ENCODE results near the gene WDFY4. TPM values are rescaled to one million over a fixed set of nuclear protein-coding genes. Genes with fewer than 3 reads are reported as not detected.

WDFY4 gene
- total RNA-seq, 4 donors from 2014 or later, result 0.60 to 20.6 (median 5.1) TPM

DNA sequence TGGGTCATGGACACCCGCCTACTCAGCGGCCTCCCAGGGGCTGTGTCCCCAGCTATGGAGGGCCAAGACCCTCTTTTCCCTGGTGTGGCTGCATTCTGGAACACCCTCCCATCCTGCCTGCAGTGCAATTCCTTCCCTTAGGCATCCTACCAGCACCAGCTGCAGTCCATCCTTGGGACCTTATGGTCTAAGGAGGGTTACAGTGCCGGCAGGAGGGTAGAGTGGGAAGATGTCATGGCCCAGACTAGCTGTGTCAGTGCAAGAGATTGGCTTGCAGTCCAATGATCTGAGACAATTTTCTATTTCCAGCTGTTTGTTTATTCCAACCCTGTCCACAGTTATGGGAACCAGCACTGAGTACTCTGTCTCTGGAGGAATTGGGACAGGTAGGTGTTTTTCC lies 92.4 kb downstream of the WDFY4 start:
- Histone ChIP-seq H3K4me1 (no peaks in the 10 kb centered on the region), H3K36me3 (no peaks in the 10 kb centered on the region), H3K27ac (no peak overlapping the region), H3K4me3 (no peak overlapping the region), H3K9me3 (no peaks in the 10 kb centered on the region), H3K27me3 (no peaks in the 10 kb centered on the region)
- TF ChIP-seq EP300 (IDR thresholded peaks at IDR 0.05; ENCODE audit: low read depth), result no peak
- TF ChIP-seq, protein P1, sequence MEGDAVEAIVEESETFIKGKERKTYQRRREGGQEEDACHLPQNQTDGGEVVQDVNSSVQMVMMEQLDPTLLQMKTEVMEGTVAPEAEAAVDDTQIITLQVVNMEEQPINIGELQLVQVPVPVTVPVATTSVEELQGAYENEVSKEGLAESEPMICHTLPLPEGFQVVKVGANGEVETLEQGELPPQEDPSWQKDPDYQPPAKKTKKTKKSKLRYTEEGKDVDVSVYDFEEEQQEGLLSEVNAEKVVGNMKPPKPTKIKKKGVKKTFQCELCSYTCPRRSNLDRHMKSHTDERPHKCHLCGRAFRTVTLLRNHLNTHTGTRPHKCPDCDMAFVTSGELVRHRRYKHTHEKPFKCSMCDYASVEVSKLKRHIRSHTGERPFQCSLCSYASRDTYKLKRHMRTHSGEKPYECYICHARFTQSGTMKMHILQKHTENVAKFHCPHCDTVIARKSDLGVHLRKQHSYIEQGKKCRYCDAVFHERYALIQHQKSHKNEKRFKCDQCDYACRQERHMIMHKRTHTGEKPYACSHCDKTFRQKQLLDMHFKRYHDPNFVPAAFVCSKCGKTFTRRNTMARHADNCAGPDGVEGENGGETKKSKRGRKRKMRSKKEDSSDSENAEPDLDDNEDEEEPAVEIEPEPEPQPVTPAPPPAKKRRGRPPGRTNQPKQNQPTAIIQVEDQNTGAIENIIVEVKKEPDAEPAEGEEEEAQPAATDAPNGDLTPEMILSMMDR (IDR thresholded peaks at IDR 0.05), result no peak
- TF ChIP-seq POLR2AphosphoS5 (IDR thresholded peaks at IDR 0.05), result no peak
- no peak for TF ChIP-seq POLR2A (IDR thresholded peaks at IDR 0.05)
- 98% methylated on average over 3 of the region's 3 CpGs; no CpG with 5 or more reads in 1 of the 2 donors for WGBS, 2 donors (ENCODE audit: low coverage in 1 of 2)
- intact Hi-C loops (cut with DNase I; ENCODE audit: low total_unique reads) (no loop called here), in situ Hi-C loops (cut with MboI; ENCODE audit: low pct_ligation_motif_present in 1 of 4, low pct_unique_long_range_greater_than_20kb in 1 of 4, low sequenced_read_pairs in 3 of 4) (no loop called here)
- no peak for DNase-seq

DNA sequence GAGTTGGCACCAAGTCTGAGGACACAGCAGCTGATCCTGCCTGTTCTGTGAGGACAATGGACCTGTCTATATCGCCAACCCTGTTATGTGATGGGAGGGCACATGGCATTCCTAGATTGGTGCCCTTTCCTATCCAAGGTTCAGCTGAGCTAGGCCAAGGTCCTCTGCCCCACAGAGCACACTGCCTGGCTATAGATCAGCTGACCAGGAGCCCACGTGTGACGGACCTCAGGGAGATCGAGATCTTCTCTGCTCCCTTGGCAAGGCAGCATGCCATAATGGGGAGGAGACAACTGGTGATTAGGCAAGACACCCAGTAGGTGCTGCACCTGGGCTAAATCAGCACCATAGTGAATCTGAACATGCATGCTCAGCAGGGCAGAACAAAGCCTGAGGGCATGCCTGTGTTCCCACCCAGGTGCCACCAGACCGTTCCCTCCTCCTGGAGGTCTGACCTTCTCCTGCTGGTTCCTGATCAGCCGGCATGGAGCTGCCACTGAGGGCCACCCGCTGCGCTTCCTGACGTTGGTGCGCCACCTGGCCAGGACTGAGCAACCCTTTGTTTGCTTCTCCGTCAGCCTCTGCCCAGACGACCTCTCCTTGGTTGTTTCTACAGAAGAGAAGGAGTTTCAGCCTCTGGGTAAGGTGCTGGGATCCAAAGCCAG lies 93.7 kb downstream of the WDFY4 start:
- DNase-seq, result no peak
- intact Hi-C loops (cut with DNase I; ENCODE audit: low total_unique reads), result no loop called here

DNA sequence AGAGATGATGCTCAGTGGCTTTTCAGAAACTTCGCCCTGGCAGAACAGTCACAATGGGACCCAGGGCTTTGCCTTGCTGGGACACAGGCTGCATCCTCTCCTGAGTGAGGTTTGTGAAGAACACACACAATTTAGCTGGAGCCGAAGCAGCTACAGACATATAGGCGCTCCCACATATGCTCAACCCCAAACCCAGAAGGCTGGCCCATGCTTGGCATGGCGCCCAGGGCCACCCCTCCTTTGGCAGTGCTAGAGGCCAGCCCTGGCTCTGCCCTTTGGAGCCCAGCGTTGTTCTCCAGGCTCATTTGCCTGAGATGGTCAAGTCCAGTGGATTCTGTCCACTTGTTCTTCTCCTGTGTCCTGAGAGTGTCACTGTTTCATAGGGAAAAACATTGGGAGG lies 94.4 kb downstream of the WDFY4 start:
- no peak for DNase-seq
- Histone ChIP-seq H3K9me3 (no peaks in the 10 kb centered on the region), H3K27me3 (no peaks in the 10 kb centered on the region), H3K36me3 (no peaks in the 10 kb centered on the region), H3K27ac (no peak overlapping the region), H3K4me1 (no peaks in the 10 kb centered on the region), H3K4me3 (no peak overlapping the region)
- intact Hi-C loops (cut with DNase I; ENCODE audit: low total_unique reads) (no loop called here), in situ Hi-C loops (cut with MboI; ENCODE audit: low pct_ligation_motif_present in 1 of 4, low pct_unique_long_range_greater_than_20kb in 1 of 4, low sequenced_read_pairs in 3 of 4) (no loop called here)
- WGBS, 2 donors (ENCODE audit: low coverage in 1 of 2), result 91% methylated on average over 4 of the region's 5 CpGs; no CpG with 5 or more reads in 1 of the 2 donors
- TF ChIP-seq, protein P1 (IDR thresholded peaks at IDR 0.05), result no peak
- TF ChIP-seq POLR2AphosphoS5 (IDR thresholded peaks at IDR 0.05) (no peak), POLR2A (IDR thresholded peaks at IDR 0.05) (no peak), EP300 (IDR thresholded peaks at IDR 0.05; ENCODE audit: low read depth) (no peak)

More for the DNA sequence above, 93.7 kb downstream of the WDFY4 start:
- H3K27ac ChIP-seq, result no peak overlapping the region
- TF ChIP-seq EP300 (IDR thresholded peaks at IDR 0.05; ENCODE audit: low read depth) (no peak), POLR2A (IDR thresholded peaks at IDR 0.05) (no peak), POLR2AphosphoS5 (IDR thresholded peaks at IDR 0.05) (no peak)
- TF ChIP-seq, protein P1 (IDR thresholded peaks at IDR 0.05), result no peak
- no peak overlapping the region for H3K4me3 ChIP-seq
- in situ Hi-C loops (cut with MboI; ENCODE audit: low pct_ligation_motif_present in 1 of 4, low pct_unique_long_range_greater_than_20kb in 1 of 4, low sequenced_read_pairs in 3 of 4), result no loop called here
- H3K27me3 ChIP-seq, result no peaks in the 10 kb centered on the region
- no peaks in the 10 kb centered on the region for H3K9me3 ChIP-seq
- H3K36me3 ChIP-seq, result no peaks in the 10 kb centered on the region
- WGBS, 2 donors (ENCODE audit: low coverage in 1 of 2), result 89% methylated on average over 10 of the region's 12 CpGs; no CpG with 5 or more reads in 1 of the 2 donors
- H3K4me1 ChIP-seq, result no peaks in the 10 kb centered on the region

DNA sequence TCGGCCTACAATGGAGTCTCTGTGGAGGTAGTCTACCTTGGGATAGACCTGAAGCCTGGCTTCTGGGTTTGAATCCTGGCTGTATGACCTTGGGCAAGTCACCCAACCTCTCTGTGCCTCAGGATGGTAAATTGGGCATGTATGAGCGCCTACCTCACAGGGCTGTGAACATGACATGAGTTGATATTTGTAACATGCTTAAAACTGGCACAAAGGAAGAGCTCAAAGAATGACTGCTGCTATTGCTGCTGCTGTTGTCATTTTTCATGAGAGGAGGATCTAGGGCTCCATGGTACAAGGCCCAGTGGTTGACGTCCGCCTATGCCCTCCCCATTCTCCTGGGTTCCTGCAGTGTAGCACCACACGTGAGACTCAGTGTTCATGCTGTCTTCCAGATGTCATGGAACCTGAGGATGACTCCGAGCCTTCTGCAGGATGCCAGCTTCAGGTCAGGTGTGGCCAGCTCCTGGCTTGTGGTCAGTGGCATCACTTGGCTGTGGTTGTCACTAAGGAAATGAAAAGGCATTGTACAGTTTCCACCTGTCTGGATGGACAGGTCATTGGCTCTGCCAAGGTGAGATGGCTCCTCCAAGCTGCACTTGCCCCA lies 95.0 kb downstream of the WDFY4 start:
- H3K27me3 ChIP-seq, result no peaks in the 10 kb centered on the region
- no peak overlapping the region for H3K4me3 ChIP-seq
- no peak overlapping the region for H3K27ac ChIP-seq
- in situ Hi-C loops (cut with MboI; ENCODE audit: low pct_ligation_motif_present in 1 of 4, low pct_unique_long_range_greater_than_20kb in 1 of 4, low sequenced_read_pairs in 3 of 4) (no loop called here), intact Hi-C loops (cut with DNase I; ENCODE audit: low total_unique reads) (no loop called here)
- H3K4me1 ChIP-seq, result no peaks in the 10 kb centered on the region
- 92% methylated on average over 6 of the region's 6 CpGs; no CpG with 5 or more reads in 1 of the 2 donors for WGBS, 2 donors (ENCODE audit: low coverage in 1 of 2)
- TF ChIP-seq, protein P1 (IDR thresholded peaks at IDR 0.05), result no peak
- TF ChIP-seq POLR2A (IDR thresholded peaks at IDR 0.05) (no peak), POLR2AphosphoS5 (IDR thresholded peaks at IDR 0.05) (no peak), EP300 (IDR thresholded peaks at IDR 0.05; ENCODE audit: low read depth) (no peak)
- no peaks in the 10 kb centered on the region for H3K9me3 ChIP-seq
- H3K36me3 ChIP-seq, result no peaks in the 10 kb centered on the region
- no peak for DNase-seq
